ENCODE results near the gene C2orf42.

C2orf42 gene

GRCh38 chr2:70212298-70212932, 21.6 kb upstream of the C2orf42 start:
- no peak for DNase-seq (ENCODE audit: low read depth)
- TF ChIP-seq CTCF (IDR thresholded peaks at IDR 0.05; ENCODE audit: low read depth, low read length, missing control alignments): no peak
- no peak overlapping the region for H3K4me3 ChIP-seq (ENCODE audit: low read depth, low read length)

- no peak for DNase-seq (ENCODE audit: low read depth)
Measured at GRCh38 chr2:70211595-70211994, 20.8 kb upstream of the C2orf42 start.

GRCh38 chr2:70204452-70204851, 13.6 kb upstream of the C2orf42 start:
- no peak for DNase-seq (ENCODE audit: low read depth)
- H3K4me3 ChIP-seq (ENCODE audit: low read depth, low read length): no peak overlapping the region
- no peak for TF ChIP-seq CTCF (IDR thresholded peaks at IDR 0.05; ENCODE audit: low read depth, low read length, missing control alignments)

More at GRCh38 chr2:70211595-70211994, 20.8 kb upstream of the C2orf42 start:
- no peak overlapping the region for H3K4me3 ChIP-seq (ENCODE audit: low read depth, low read length)
- TF ChIP-seq CTCF (IDR thresholded peaks at IDR 0.05; ENCODE audit: low read depth, low read length, missing control alignments): no peak

DNA sequence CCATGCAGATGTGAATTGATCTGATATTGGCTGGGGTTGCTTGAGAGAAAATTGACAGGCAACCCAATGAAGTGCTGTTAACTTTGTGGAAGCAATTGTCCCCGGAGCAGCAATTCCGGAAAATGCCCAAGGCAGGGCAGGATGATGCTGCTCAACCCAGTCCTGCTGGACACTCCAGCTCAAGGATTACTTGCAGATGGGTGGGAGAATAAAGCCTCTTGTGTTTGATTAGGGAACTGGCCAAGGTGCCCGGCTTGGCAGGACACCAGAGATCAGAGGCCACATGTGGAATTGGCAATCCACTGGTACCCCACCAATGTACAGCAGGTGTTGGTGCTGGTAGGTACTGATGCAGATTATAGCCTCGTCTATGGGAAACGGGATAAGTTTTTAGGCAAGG, 12.3 kb upstream of the C2orf42 start:
- no peak overlapping the region for H3K4me3 ChIP-seq (ENCODE audit: low read depth, low read length)
- DNase-seq (ENCODE audit: low read depth): no peak
- no peak for TF ChIP-seq CTCF (IDR thresholded peaks at IDR 0.05; ENCODE audit: low read depth, low read length, missing control alignments)

DNA sequence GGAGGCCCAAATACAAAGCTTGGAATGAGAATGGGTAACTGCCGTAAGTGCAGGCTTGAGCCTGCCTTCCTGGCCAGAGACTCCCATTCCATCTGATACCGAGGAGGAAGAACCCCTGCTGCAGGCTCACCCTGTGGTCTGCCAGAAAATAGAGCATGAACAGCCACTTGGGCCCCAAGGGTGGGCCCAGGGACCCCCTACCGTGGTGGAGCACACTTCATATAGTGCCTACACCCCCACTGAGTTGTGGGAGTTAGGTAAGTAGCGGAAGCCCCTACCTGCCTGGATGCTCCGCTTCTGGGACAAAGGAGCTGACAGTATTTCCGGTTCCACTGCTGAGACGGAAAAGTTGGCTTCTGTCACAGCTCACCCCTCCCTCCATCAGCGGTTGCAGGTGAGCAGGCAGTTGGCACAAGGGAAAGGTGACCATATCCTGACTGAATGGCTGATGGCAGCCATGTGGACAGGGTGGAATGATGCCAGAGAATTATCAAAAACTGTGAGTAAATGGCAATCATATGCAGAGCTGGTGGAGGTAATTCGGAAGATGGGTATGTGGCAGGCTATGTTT, 11.5 kb upstream of the C2orf42 start:
- DNase-seq (ENCODE audit: low read depth): no peak
- H3K4me3 ChIP-seq (ENCODE audit: low read depth, low read length): no peak overlapping the region
- TF ChIP-seq CTCF (IDR thresholded peaks at IDR 0.05; ENCODE audit: low read depth, low read length, missing control alignments): no peak

GRCh38 chr2:70201831-70202230, 11.0 kb upstream of the C2orf42 start:
- no peak for TF ChIP-seq CTCF (IDR thresholded peaks at IDR 0.05; ENCODE audit: low read depth, low read length, missing control alignments)
- no peak overlapping the region for H3K4me3 ChIP-seq (ENCODE audit: low read depth, low read length)
- no peak for DNase-seq (ENCODE audit: low read depth)

DNA sequence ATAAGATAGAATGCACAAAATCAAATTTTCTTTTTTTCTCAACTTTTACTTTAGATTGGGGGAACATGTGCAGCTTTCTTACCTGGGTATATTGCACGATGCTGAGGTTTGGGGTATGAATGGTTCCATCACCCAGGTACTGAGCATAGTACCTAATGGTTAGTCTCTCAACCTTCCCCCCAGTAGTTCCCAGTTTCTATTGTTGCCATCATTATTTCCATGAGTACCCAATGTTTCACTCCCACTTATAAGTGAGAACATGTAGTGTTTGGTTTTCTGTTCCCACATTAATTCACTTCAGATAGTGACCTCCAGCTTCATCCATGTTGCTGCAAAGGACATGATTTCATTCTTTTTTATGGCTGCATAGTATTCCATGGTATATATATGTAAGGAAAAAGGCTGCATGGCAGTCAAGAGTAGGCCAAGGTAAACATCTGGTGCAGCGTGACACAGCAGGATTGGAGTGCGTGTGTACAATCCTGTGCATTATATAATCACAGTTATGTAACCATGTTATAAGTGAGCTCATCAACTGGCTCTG, 10.5 kb upstream of the C2orf42 start:
- no peak for TF ChIP-seq CTCF (IDR thresholded peaks at IDR 0.05; ENCODE audit: low read depth, low read length, missing control alignments)
- no peak for DNase-seq (ENCODE audit: low read depth)

More for the DNA sequence above, 10.5 kb upstream of the C2orf42 start:
- no peak overlapping the region for H3K4me3 ChIP-seq (ENCODE audit: low read depth, low read length)
